Measurements from ENCODE around the gene GFOD1.
"Not testable (repeated sequence)": the region's sequence is repeated elsewhere in the genome, so short reads cannot be mapped to it uniquely, and the experiment has no call there.

Gene GFOD1

DNA sequence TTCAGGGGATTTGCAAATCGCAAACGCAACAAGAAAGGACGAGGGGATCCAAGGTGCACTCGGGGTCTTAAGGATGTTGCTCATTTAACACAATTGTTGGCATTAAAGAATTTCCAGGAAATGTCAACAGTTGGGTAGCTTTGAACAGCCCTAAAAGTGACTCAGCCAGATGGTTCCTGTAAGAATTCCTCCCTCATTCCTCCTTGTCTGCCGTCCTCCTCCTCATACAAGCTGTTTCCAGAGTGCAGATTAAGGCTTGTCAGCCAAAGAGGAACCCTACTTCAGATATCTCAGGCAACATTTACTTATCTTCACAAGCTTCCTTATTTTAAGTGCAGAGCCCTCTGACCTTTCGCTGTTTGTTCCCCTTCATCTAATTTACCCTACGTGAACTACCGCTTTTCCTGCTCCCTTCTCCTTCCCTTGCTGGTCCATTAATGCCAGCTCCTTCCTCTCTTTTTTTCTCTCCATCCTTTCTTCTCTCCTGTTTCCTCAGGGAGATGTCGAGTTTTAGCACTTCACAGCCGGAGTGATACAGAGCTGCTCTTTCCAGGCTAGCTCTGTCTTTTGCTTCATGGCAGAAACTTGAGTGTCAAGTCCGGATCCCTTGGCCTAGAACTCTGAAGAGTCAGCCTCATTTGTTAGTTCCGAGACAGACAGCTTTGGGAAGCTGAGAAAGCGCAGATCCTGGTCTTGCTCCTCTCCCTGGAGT, 132.9 kb downstream of the GFOD1 start:
- no peak for DNase-seq (ENCODE audit: low spot score)

DNA sequence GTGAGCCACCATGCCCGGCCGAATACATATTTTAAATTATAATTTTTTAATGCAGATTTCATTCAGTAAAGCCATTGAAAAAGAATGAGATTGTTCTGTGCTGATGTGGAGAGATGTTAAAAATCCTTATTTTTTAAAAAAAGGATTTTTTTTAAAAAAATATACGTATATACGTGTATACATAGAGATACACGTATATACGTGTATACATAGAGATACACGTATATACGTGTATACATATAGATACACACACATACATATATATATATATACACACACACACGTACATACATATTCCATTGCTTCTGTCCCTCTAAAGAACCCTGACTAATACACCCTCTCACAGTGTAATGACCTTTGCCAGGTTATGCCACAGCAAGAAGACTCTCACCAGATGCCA, 135.2 kb downstream of the GFOD1 start:
- DNase-seq (ENCODE audit: low spot score), result no peak

DNA sequence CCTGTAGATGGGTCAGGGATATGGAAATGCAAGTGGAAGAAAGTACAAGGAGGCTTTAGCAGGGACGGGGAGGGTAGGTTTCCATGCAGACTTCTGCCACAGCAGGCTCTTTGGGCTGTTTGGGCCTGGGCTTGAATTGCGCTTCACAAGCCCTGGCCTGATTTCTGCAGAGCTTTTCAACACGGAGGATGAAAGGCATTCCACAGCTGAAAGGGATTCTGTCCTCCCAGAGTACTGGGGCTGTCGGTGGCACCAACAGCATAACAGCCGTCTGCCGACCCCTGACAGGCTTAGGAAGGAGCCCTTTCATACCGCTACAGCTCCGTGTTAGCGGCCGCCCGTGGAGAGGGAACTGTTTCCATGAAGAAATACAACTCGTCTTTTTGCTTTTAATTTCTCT, 136.1 kb downstream of the GFOD1 start:
- peak; percentile 43 for DNase-seq (ENCODE audit: low spot score)

DNA sequence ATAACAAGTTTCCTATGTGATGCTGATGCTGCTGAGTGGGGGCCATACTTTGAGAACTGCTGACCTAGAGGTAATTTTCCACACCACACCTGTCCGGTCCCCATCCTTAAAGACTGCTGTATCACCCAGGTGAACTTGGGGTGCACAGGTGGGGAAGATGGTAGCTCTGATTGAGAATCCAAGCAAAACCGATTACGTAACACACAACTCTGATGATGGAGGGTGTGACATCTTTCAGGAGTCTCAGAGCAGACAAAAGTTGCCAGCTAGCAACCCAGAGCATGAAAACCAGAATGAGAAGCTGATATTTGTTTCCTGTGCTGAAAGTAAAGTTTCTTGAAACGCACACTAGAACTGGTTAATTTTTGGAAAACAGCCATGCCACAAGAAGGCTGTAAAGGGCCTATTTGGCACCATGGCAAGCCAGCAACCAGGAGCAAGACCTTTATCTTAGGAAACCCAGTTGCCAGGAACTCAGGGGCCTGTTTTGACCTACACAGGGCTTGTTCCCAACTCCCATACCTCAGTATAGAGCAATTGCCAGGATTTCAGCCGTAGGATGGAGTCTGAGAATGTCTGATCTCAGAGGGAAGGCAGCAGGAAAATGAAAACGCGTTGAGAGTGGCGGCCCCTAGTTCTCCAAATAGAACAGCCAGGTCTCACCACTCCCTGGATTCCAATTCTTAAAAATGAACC, 137.4 kb downstream of the GFOD1 start:
- no peak for DNase-seq (ENCODE audit: low spot score)

DNA sequence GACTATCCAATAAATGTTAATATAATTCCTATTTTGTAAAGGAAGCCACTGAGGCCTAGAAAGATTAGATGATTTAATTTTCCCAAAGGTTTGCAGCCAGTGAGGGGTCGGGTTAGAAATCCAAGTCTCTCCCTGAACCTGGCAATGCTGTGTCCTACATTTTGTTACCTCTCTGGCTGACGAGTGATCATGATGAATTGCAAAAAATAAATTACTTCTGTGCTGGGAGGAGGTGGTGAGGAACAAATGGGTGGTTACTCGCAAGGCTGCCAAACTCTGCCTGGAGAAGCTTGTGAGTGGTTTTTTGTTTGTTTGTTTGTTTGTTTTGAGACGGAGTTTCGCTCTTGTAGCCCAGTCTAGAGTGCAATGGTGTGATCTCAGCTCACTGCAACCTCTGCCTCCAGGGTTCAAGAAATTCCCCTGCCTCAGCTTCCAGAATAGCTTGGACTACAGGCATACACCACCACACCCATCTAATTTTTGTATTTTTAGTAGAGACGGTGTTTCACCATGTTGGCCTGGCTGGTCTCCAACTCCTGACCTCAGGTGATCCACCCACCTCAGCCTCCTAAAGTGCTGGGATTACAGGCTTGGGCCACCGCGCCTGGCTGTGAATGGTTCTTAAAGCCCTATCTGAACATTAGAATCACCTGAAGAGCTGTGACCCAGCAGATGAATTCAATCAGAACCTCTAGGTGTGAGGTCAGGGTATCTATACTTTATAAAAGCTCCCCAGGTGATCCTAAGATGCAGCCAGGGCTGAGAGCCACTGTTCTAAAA, 138.9 kb downstream of the GFOD1 start:
- no peak for DNase-seq (ENCODE audit: low spot score)

DNA sequence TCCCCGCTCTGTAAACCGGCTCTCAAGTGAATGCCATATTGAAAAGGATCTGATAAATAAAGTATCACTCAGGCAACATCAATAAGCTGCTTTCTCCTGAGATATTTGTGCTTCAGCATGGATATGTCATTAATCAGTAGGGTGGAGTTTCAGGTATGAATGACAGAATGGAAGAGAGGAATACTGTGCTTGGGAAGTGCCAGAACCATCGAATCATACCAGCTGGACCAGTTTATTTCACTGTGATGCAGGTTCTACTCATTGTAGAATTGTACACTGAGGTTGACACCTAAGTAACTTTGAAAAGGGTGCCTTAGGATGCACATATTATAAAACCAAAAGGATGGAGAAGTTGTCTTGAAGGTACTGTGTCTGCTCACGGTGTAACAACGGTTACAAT, 141.2 kb downstream of the GFOD1 start:
- no peak for DNase-seq (ENCODE audit: low spot score)

DNA sequence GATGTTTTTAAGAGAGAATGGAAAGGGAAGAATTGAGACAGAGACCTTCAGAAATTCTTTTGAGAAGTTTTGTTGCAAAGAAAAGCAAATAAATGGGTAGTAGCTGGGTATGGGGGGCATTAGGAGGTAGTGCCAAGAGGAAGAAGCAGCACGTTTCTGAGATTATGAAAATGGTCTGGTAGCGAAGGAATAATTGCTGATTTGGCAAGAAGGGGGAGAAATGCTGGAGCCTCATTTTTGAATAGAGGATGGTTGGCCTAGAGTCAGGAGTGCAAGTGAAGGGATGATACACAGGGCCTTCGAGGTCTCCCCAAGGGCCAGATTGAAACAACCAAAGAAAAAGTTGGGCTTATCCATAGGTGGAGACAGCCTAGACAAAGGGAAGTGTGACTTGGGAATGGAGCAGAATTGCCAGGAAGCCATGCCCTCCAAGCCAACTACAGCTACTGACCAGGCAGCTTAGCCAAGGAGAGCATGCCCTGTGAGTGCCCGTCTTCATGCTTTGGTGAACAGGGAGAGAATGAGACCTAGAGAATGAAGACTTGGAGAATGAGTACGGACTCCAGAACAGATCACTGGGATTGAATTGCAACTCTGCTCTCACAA, 144.9 kb downstream of the GFOD1 start:
- DNase-seq (ENCODE audit: low spot score), result no peak

DNA sequence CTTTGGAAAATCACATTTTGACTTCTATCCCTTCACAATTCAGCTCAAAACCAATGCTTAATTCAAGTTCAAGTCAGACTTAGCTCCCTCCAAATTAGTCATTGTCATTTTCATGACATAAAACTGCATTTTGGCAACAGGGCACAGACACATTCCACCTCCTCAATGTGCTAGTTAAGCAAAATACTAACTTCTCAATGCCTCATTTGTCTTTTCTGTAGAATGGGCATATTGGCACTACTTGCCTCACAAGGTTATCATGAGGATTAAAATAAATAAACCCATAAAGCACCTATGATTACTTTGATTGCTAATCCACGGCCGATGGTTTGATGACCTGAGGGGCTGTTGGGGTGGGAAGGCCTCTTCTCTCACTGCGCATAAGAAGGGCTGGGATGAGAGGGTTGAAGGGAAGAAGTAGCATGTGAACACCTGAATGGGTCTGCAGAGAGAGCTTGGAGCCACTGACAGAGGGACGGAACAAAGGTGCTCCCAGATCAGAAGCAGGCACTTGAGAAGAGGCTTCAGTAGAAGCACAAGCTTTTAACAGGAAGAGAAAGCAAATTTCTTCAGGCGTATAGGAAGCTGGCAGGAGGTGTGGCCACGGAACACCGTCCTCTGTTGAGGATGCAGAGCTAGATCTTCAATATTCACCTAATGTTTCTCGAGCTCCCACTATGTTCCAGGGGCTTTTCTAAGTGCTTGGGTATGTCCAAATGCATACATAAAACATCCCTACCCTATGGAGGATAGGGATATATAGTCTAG, 147.4 kb downstream of the GFOD1 start:
- no peak for DNase-seq (ENCODE audit: low spot score)

DNA sequence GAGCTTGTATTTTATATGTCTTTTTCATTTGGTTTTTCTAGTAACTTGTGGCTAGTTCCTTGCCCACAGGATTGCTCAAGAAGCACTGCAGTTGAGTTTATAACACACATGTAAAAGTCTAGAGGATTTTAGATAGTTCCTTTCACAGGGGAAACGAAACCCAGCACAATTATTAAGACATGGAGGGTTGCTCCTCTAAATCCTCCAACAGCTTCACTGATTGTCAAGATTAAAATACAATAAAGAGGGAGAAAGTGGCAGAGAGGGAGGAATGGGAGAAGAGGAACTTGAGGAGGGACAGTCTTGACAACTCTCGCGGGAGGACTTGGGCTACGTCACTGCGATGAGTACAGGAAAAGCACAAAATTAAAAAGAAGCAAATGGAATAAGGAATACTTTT, 149.4 kb downstream of the GFOD1 start:
- no peak for DNase-seq (ENCODE audit: low spot score)

DNA sequence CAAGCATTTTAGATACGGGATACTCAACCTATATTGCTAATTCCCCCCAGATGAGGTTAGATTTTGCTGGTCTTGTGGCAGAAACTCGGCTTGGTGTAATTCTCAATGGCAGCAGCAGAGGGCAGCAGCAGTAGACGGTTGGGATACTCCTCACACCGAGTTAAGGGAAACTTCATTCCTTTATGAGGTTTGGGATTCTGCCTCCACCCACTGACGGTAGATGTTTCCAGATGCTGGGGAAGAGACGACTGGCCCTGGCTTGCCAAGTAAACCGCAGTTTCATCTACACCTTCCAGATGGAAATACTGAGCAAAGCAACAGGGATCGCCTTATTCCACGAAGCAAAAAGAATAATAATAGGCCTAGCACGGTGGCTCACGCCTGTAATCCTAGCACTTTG, 150.8 kb downstream of the GFOD1 start:
- DNase-seq (ENCODE audit: low spot score), result peak; percentile 73

DNA sequence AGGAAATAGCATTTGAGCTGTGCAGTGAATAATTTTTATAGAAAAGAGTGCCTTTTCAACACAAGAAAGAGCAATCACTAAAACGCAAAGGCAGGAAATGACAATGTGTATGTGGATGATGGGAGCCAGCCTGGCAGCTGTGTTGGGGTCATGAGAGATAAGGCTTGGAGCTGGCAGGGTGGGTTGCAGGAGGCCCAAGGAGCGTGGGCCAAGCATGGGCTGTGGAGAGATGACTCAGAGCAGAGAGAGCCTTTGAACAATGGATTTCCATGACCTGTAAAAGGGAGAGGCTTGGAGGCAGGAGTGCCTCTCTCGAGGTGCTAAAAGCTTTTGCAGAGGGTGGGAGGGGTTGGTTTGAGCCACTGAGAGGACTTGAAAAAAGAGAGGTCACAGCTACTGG, 152.4 kb downstream of the GFOD1 start:
- DNase-seq (ENCODE audit: low spot score), result no peak

DNA sequence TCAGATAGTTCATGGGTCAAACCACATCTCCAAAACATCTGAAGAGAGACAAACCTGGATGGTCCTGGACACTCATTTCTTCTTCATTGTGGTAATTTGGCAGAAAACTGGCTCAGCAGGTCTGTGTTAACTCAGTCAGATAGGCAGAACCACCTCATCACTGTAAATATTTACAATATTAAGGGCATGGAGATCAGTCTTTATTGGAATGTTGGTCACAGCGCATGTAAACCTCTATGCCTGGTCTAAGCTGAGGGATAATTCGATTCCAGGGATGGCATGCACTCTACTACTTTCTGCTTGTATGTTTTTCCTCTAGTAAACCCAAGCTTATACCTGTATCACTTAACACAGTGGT, 155.1 kb downstream of the GFOD1 start:
- no peak for DNase-seq (ENCODE audit: low spot score)

DNA sequence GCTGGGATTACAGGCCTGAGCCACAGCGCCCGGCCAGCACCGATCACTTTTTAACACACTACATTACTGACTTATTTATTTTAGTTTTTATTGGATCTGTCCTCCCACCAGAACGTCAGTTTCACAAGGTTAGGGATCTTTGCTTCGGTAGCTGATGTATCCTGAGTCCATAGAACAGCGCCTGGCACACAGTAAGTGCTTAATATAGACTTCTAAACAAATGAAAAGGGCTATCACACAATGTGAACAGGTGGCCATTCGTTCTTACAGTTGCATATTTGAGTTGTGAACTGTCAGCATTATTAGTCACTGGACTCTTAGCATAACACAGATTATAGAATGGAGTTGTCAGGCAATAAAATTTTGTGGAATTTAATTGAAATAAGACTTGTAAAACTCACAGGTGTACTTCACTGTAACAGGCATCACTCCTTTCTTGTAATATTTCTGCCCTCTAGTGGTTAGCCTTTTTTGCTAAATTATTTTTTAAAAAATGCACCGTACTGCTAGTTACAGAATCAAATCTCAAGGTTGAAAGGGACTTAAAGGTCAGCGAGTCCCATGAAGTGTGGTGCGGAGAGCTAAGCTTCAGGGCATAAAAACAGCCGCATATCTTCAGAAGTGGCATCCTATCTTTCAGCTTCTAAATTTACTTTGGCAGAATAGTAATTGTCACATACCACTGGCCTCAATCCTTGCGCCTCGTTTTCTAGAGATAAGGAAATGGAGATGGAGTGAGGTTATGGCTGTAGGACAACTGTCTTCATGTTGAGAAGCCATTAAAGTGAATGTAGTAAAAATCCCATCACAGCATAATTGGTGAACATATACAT, 155.7 kb downstream of the GFOD1 start:
- DNase-seq (ENCODE audit: low spot score), result peak; percentile 51

DNA sequence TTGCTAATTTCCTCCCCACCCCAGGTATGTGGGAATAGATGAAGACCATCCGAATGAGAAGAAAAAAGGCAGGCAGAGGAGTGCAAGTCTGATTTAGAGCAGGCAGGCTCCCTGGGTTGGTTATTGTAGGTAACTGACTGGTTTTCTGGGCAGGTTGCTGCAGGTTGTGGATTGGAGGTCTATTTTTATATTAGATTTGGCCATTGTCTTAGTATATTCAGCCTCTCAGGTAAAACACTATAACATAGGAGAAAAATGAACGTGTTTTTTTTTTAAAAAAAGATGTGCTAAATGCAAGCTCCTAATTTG, 158.6 kb downstream of the GFOD1 start:
- DNase-seq (ENCODE audit: low spot score), result no peak

DNA sequence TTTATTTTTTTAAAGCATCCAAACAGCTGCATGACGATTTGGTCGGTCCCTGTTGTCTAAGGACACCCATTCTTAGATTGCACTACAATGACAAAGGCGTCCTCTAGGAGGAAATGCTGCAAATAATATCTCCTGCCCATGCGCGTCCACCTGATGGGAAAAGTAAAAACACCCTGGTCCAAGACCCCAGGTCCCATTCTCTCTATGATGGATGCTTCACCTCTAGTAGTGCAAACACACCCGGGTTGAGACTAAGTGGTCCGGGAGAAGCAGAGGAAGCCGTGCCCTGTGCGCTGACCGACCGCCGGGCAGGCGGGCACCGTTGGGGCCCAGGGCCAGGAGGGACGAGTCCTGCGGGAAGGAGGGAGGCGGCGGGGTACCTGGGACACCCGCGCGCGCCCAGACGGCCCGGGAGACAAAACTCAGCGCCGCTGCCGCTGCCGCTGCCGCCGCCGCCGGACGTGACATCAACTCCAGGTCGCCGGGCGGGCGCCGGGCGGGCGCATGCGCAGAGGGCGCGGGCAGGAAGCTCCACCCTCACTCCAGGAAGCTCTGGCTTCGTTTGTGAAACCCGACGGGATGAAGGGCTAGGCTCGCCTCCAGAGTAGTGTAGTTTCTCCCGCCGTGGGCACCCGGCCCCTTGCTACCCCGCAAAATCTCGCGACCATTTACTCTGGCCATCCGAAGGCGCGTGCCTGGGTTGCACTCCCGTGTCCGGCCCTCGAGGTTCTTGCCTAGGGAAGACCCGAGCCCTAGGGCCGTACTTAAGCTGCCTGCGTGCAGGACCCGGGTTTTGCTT, 159.1 kb downstream of the GFOD1 start, which contains the start of gene TBC1D7:
Gene TBC1D7, minus strand, starts transcription at position 462 of the 799 bp plus-strand sequence. CDS start 1,639 bp downstream, outside the sequence.
- DNase-seq (ENCODE audit: low spot score), result peak; percentile 88

DNA sequence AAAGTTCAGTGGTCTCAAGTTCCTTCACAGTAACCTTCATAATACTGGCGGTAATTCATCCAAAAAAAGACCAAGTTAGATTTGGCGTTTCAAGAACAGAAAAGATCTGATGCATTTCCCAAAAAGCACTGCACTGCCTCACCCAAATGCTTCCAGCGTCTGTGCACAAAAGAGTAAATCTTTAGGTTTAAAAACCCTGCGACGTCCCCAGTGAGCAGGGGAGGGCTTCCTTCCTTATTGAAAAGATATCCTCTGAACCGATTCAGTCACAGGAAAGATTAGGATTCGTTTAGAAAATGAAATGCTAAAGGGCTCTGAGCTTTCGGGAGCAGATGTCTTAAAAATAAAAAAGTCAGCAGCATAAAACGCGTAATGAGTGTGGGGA, 159.7 kb downstream of the GFOD1 start:
- DNase-seq (ENCODE audit: low spot score), result no peak

DNA sequence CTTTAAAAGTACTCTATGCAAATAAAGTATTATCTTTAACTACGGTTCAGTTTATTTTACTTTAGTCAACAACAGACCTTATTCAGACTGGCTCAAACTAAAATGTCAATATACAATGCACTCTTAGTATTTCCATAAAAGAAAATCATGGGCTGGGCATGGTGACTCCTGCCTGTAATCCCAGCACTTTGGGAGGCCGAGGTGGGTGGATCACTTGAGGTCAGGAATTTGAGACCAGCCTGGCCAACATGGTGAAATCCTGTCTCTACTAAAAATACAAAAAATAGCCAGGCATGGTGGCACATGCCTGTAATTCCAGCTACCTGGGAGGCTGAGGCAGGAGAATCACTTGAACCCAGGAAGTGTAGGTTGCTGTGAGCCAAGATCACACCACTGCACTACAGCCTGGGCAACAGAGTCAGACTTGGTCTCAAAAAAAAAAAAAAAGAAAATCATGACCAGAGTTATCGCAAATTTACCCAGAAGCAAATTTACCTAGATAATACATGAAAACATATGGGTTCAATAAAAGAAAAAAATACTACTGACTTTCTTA, 161.3 kb downstream of the GFOD1 start:
- not testable (repeated sequence) for DNase-seq (ENCODE audit: low spot score)

DNA sequence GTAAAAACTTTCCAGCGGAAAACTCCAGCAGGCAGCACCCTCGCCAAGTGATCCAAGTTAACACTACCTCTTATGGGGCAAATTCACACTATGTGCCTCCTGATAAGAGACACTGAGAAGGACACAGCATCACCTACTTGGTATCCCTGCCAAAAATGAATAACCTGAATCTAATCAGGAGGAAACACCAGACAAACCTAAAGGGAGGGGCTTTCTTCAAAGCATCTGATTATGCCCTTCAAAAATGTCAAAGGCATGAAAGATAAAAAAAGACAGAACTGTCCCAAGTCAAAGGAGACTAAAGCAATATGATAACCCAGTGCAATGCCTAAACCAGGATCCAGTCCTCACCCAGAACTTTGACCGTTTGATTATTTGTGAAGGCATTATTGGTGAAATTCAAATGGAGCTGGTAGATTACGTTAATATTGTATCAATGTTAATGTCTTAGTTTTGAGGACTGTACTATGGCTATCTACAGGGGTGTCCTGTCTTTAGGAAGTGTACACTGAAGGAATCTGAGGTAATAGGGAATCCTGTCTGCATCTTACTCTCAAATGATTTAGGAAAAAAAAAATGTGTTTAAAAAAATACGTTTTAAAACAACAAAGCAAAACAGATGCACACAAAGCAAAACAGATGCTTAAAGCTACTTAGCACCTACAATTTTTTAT, 167.4 kb downstream of the GFOD1 start:
- DNase-seq (ENCODE audit: low spot score), result no peak

DNA sequence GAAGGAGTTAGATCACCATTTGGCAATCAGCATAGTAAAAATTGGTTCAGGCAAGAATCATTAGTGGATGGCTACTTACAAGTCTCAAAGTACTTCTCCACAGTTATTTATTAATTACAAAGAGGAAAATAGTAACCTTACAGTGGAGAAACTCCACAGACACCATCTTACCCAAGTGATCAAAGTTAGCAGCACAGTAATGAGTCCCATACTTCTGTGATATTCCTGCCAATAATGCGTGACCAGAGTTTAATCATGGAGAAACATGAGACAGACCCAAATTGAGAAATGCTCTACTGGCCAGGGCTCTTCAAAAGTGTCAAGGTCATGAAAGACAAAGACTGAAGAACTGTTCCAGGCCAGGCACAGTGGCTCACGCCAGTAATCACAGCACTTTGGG, 168.6 kb downstream of the GFOD1 start:
- DNase-seq (ENCODE audit: low spot score), result no peak
